Loucy (cell line): ENCODE measurements around the gene PRRC2B.

Experiments
- H2AFZ ChIP-seq: fragments of 200-600 bp; sonication (generic); 2 replicates; pipeline ENCODE4 v1.6.0; 2016; ENCODE audit warnings: antibody characterized with exemption, mild to moderate bottlenecking, low read length, moderate library complexity
- H3F3A ChIP-seq: fragments of 200-600 bp; 2 replicates; pipeline ENCODE4 v1.6.0; 2016; ENCODE audit warnings: antibody characterized with exemption, low read depth, mild to moderate bottlenecking
- H3K27me3 ChIP-seq: fragments of 200-600 bp; sonication (generic); 2 replicates; pipeline ENCODE4 v1.6.1; 2014; ENCODE audit warnings: low read length, mild to moderate bottlenecking; ENCODE audit not compliant: insufficient read depth, poor library complexity, severe bottlenecking
- H3K36me3 ChIP-seq: fragments of 200-600 bp; sonication (generic); 2 replicates; pipeline ENCODE4 v1.6.1; 2016; ENCODE audit warnings: low read length; ENCODE audit not compliant: insufficient read depth
- H3K4me1 ChIP-seq: fragments of 200-600 bp; sonication (generic); 2 replicates; pipeline ENCODE4 v1.5.1; 2014; ENCODE audit warnings: low read length, mild to moderate bottlenecking; ENCODE audit not compliant: insufficient read depth, poor library complexity, severe bottlenecking
- H3K4me2 ChIP-seq: fragments of 200-600 bp; sonication (generic); 2 replicates; pipeline ENCODE4 v1.6.0; 2014; ENCODE audit warnings: antibody characterized with exemption, low read length, low read depth, mild to moderate bottlenecking; ENCODE audit not compliant: poor library complexity, severe bottlenecking
- H3K4me3 ChIP-seq: fragments of 200-600 bp; sonication (generic); 2 replicates; pipeline ENCODE4 v1.5.1; 2014; ENCODE audit warnings: low read length, mild to moderate bottlenecking, mixed read lengths; ENCODE audit not compliant: poor library complexity, severe bottlenecking
- H3K79me2 ChIP-seq: fragments of 200-600 bp; sonication (generic); 2 replicates; pipeline ENCODE4 v1.6.1; 2014; ENCODE audit warnings: low read length; ENCODE audit not compliant: insufficient read depth
- H3K9ac ChIP-seq: fragments of 200-600 bp; sonication (generic); 2 replicates; pipeline ENCODE4 v1.6.0; 2014; ENCODE audit warnings: mild to moderate bottlenecking, low read depth, low read length, moderate library complexity; ENCODE audit not compliant: poor library complexity, severe bottlenecking
- H3K9me2 ChIP-seq: fragments of 200-600 bp; sonication (generic); replicated peaks from 2 replicates; pipeline ENCODE4 v1.6.1; 2016; ENCODE audit warnings: low read depth, low read length, mixed read lengths
- H3K9me3 ChIP-seq: fragments of 200-600 bp; sonication (generic); 2 replicates; pipeline ENCODE4 v1.6.1; 2014; ENCODE audit warnings: mild to moderate bottlenecking, antibody characterized with exemption, low read length, low read depth; ENCODE audit not compliant: insufficient read depth
- H4K20me1 ChIP-seq: fragments of 200-600 bp; sonication (generic); 2 replicates; pipeline ENCODE4 v1.6.0; 2014; ENCODE audit warnings: antibody characterized with exemption, low read length, mild to moderate bottlenecking; ENCODE audit not compliant: insufficient read depth, poor library complexity, severe bottlenecking
- EZH2phosphoT487 ChIP-seq: fragments of 200-600 bp; IDR thresholded peaks from 2 replicates; pipeline ENCODE4 v1.6.1; 2018; ENCODE audit warnings: antibody characterized with exemption, mild to moderate bottlenecking, moderate library complexity, borderline replicate concordance
- TF ChIP-seq, protein P1 (sequence below): fragments of 200-600 bp; sonication (generic); conservative IDR thresholded peaks from 2 replicates; pipeline ENCODE4 v1.5.1; 2014; ENCODE audit warnings: mild to moderate bottlenecking, antibody characterized with exemption, low read length

PRRC2B gene

DNA sequence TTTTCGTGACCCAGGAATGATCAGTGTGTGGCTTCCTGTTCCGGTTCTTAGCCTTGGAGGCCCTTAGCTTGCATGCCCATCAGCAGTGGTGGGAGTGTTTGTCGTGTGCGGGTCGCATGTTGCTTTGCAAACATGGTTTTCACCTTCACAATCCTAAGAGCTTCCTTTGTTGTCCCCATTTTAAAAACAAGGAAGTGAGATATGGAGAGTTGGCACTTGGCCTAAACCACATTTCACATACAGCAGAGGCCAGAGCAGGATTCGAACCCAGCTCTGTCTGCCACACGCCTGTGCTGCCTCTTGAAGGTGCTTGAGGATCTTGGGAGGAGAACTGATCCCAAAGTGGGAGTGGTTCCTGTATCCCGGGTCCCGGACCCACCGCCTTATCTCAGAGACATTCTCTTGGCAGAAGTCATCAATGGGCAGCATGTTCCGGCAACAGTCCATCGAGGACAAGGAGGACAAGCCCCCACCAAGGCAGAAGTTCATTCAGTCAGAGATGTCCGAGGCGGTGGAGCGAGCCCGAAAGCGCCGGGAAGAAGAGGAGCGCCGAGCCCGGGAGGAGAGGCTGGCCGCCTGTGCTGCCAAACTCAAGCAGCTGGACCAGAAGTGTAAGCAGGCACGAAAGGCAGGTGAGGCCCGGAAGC, 70.6 kb downstream of the PRRC2B start:
- Histone ChIP-seq H3K4me1 (no peaks in the 10 kb centered on the region), H3K79me2 (peaks cover 5% of the 10 kb centered on the region; the same call in 1 of the 2 replicates), H3K36me3 (peaks cover 94% of the 10 kb centered on the region), H3K9me2 (no peaks in the 10 kb centered on the region), H3K4me3 (no peak overlapping the region), H4K20me1 (peaks cover 18% of the 10 kb centered on the region), H3F3A (no peaks in the 10 kb centered on the region), H3K9ac (no peak overlapping the region), H3K4me2 (no peak overlapping the region), H3K27me3 (no peaks in the 10 kb centered on the region), H2AFZ (no peak overlapping the region), H3K9me3 (no peaks in the 10 kb centered on the region)
- TF ChIP-seq, protein P1, sequence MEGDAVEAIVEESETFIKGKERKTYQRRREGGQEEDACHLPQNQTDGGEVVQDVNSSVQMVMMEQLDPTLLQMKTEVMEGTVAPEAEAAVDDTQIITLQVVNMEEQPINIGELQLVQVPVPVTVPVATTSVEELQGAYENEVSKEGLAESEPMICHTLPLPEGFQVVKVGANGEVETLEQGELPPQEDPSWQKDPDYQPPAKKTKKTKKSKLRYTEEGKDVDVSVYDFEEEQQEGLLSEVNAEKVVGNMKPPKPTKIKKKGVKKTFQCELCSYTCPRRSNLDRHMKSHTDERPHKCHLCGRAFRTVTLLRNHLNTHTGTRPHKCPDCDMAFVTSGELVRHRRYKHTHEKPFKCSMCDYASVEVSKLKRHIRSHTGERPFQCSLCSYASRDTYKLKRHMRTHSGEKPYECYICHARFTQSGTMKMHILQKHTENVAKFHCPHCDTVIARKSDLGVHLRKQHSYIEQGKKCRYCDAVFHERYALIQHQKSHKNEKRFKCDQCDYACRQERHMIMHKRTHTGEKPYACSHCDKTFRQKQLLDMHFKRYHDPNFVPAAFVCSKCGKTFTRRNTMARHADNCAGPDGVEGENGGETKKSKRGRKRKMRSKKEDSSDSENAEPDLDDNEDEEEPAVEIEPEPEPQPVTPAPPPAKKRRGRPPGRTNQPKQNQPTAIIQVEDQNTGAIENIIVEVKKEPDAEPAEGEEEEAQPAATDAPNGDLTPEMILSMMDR = no peak
- TF ChIP-seq EZH2phosphoT487 = no peak

DNA sequence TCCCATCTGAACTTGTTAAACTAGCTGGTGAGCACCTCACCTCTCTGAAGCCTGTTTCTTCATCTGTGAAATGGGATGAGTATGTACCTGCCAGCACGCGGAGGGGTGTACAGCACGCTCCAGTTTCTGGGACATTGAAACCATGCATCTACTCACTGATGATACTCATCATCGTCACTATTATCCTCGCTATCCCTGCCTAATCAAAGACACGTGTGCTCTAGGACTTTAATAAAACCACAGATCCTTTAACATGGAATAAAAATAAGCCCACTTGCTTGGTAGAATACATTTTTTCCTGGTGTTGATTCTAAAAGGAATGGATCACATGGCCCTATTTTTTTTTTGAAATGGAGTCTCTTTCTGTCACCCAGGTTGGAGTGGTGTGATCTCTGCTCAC, 71.5 kb downstream of the PRRC2B start:
- no peak overlapping the region for H3K9ac ChIP-seq
- H3K9me3 ChIP-seq = no peaks in the 10 kb centered on the region
- TF ChIP-seq, protein P1 = no peak
- TF ChIP-seq EZH2phosphoT487 = no peak
- H3K4me3 ChIP-seq = no peak overlapping the region
- no peak overlapping the region for H2AFZ ChIP-seq
- H3K9me2 ChIP-seq = no peaks in the 10 kb centered on the region
- H3K27me3 ChIP-seq = no peaks in the 10 kb centered on the region
- H3F3A ChIP-seq = no peaks in the 10 kb centered on the region
- peaks cover 8% of the 10 kb centered on the region; the same call in 1 of the 2 replicates for H3K79me2 ChIP-seq
- no peak overlapping the region for H3K4me2 ChIP-seq
- H3K4me1 ChIP-seq = no peaks in the 10 kb centered on the region
- peaks cover 22% of the 10 kb centered on the region for H4K20me1 ChIP-seq
- peaks cover 94% of the 10 kb centered on the region for H3K36me3 ChIP-seq

DNA sequence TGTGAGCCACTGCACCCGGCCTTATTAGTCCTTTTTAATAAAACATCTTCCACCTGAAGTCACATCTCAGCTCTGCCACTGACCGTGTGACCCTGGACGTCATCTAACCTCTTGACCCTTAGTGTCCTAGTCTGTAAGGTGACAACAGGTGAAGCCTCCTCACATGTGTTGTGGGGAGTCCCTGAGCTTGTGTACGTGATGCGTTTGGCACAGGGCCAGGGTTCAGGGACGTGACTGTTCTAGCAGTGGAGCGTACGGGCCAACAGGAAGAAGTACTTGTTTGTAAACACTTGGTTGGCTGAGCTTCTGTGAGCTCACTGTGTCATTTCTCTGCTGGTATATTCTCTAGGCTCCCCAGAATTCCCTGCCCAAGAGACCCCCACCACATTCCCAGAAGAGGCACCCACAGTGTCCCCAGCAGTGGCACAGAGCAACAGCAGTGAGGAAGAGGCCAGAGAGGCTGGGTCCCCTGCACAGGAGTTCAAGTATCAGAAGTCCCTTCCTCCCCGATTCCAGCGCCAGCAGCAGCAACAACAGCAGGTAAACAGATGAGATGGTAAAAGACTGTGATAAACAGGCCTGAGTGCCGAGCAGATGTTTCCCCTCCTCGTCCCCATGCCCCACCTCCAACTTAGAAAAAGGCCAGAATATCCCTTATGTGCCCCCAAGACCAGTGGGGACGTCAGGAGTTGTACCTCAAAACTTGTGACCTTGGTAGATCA, 73.5 kb downstream of the PRRC2B start:
- peaks cover 38% of the 10 kb centered on the region for H4K20me1 ChIP-seq
- H3F3A ChIP-seq = no peaks in the 10 kb centered on the region
- H3K27me3 ChIP-seq = no peaks in the 10 kb centered on the region
- no peaks in the 10 kb centered on the region for H3K9me2 ChIP-seq
- H2AFZ ChIP-seq = no peak overlapping the region
- H3K4me3 ChIP-seq = no peak overlapping the region
- H3K9me3 ChIP-seq = no peaks in the 10 kb centered on the region
- H3K4me1 ChIP-seq = no peaks in the 10 kb centered on the region
- H3K79me2 ChIP-seq = peaks cover 10% of the 10 kb centered on the region; the same call in 1 of the 2 replicates
- TF ChIP-seq, protein P1 = no peak
- TF ChIP-seq EZH2phosphoT487 = no peak
- no peak overlapping the region for H3K4me2 ChIP-seq
- no peak overlapping the region for H3K9ac ChIP-seq
- peaks cover 95% of the 10 kb centered on the region for H3K36me3 ChIP-seq
